GM19023 (cell line): ENCODE data around the gene RAPH1.
A peak's percentile ranks its signal among the peaks of the same experiment; 100 is the strongest.

Source experiments
- ATAC-seq: cut with Tn5 transposase; IDR thresholded peaks from one replicate; pipeline ENCODE4 v1.9.1; 2021; ENCODE audit warnings: mild to moderate bottlenecking, moderate library complexity; ENCODE audit not compliant: unreplicated experiment

Gene RAPH1, protein sequence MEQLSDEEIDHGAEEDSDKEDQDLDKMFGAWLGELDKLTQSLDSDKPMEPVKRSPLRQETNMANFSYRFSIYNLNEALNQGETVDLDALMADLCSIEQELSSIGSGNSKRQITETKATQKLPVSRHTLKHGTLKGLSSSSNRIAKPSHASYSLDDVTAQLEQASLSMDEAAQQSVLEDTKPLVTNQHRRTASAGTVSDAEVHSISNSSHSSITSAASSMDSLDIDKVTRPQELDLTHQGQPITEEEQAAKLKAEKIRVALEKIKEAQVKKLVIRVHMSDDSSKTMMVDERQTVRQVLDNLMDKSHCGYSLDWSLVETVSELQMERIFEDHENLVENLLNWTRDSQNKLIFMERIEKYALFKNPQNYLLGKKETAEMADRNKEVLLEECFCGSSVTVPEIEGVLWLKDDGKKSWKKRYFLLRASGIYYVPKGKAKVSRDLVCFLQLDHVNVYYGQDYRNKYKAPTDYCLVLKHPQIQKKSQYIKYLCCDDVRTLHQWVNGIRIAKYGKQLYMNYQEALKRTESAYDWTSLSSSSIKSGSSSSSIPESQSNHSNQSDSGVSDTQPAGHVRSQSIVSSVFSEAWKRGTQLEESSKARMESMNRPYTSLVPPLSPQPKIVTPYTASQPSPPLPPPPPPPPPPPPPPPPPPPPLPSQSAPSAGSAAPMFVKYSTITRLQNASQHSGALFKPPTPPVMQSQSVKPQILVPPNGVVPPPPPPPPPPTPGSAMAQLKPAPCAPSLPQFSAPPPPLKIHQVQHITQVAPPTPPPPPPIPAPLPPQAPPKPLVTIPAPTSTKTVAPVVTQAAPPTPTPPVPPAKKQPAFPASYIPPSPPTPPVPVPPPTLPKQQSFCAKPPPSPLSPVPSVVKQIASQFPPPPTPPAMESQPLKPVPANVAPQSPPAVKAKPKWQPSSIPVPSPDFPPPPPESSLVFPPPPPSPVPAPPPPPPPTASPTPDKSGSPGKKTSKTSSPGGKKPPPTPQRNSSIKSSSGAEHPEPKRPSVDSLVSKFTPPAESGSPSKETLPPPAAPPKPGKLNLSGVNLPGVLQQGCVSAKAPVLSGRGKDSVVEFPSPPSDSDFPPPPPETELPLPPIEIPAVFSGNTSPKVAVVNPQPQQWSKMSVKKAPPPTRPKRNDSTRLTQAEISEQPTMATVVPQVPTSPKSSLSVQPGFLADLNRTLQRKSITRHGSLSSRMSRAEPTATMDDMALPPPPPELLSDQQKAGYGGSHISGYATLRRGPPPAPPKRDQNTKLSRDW

GRCh38 chr2:203535078-203535783 lies at the start of gene RAPH1:
Gene RAPH1 (minus strand): TSS chr2:203535301. CDS start chr2:203495353, 39,948 bp downstream.
- ATAC-seq = peak; percentile 76

GRCh38 chr2:203584784-203585183 lies 49.7 kb upstream of the RAPH1 start:
- ATAC-seq = no peak

- no peak for ATAC-seq
Measured at GRCh38 chr2:203583701-203584100, 48.6 kb upstream of the RAPH1 start.

DNA sequence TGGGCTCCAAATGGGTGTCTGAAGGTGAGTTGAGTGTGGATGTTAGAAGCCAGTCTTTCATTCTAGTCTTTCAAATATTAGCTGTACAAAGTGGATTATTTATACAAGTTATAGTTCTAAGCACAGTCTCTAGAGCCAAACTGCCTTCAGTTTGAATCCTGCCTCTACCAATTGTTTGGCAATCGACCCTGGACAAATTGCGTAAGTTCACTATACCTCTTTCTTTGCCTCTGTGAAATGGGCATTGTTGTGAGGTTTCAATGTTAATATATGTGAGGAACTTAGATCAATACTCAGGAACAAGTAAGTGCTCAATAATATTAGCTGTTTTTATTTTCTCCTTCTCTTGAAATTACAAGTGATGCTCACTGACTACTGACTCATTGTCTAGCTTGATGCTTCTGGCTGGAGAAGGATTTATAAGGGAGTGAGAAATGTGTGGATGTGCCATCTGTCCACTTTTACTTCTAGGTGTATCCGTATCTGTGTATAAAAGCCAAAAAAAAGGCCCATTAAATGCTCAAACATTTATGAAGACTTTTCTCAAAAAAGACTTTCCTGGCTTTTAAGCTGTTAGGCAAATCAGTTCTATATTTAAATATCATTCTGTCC lies 48.1 kb upstream of the RAPH1 start:
- ATAC-seq = no peak

DNA sequence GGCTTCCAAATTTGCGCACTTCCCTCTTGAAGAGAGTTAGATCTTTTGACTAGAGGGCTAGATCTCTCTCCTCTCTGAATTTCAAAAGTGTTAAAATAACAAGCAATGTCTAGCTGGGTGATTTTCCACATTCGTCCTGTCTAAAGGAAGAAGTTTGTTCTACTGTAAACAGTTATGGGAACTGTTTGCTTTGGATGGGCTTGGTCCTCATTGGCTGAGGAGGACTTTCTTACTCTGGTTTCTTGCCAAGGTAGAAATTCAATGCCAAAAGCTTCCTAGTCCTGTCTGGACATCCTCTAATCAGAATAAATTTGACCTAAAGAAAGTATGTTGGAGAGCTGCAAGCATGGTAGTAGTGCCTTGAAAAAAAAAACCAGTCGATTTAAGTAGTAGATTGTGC lies 47.4 kb upstream of the RAPH1 start:
- ATAC-seq = no peak

- ATAC-seq = no peak
Measured at GRCh38 chr2:203580844-203581243, 45.7 kb upstream of the RAPH1 start.

DNA sequence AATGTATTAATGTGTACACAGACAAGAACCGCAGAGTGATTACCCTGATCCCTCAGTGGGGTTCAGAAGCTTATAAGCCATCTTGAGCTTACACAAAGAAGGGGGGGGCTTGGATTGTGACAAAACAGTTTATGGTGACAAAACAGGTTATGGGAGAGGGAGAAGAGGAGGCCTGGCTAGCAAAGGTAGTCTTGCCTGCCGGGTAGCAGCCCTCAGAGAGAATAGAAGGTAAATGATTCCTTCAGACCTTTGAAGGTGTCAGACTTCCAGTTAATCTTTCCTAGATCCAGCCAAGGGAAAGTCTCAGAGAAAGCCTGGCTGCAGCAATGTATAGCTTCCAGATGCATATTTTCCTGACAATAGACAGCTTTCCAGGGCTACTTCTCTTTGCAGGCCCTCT lies 44.6 kb upstream of the RAPH1 start:
- no peak for ATAC-seq

DNA sequence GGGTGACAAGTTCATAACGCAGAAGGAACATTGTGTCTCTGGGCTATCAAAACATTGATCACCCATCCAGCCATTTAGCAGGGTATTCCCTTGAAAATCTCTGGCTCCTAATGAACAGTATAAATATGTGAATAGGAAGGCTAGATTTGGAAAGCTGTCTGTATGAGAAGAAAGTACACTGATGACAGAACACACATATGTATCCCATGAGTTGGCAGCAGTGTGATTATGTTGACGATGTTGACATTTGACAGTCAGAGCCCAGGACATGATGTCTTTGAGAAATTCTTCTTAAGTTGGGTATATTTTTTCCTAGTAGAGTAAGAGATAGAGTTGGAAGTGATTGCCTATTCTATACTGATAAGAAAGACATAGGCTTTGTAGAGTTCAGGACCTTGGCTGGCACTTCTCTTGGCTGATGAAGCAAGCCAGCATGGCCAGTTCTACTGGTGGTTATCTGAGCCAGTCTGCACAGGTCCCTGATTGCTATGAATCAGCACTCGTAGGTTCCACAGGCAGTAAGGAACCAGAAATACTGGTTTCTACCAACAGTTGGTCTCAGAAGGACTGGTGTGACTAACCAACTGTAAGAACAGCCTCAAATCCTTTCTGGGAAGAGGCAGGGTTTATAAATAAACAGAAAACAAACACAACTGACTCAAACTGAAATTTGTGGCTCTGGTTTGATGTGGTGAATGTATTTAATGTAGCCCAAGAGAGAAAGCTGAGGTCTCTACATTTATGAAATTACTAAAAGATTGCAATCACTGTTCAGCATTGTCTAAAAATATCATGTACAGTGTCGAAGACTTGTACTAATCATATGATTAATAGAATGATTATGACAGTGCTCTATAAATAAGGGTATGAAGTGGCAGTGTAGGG lies 43.9 kb upstream of the RAPH1 start:
- peak; percentile 90 for ATAC-seq

DNA sequence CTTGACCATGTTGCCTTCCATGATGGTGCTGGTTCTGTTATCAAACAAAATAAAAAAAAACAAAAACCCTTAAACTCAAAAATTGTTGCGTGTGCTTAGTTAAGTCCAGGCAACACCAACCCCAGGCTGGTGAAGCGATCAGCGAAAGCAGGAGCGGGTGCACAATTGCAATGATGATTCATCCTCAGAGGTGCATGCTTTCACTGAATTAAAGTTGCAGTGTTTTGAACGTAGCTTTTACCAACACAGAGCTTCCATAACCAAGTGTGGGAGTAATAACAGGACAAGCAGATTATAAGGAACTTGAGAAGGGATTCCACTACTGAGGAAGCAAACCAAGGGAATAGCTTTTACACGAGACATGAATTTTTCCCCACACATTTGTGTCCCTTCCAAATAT lies 39.7 kb upstream of the RAPH1 start:
- ATAC-seq = no peak

- no peak for ATAC-seq
Measured at GRCh38 chr2:203572316-203572715, 37.2 kb upstream of the RAPH1 start.

GRCh38 chr2:203569677-203570316 lies 34.7 kb upstream of the RAPH1 start:
- no peak for ATAC-seq

DNA sequence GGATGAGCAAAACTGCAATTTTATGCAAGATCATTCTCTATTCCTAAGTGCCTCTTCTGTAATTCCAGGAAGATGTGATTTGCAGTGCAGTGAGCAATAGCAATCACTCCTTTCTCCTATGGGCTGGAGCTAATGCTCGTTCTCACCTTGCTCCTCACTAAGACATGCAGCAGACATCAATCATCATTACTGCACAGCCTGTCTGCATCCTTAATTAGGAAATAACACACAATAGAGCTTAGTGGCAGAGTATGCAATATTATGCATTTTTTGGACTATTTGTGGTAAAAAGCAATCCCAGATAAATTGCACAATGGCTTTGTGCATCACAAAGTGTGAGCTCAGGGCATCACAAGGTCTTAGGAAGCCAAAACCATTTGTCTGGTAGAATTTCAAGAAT lies 32.6 kb upstream of the RAPH1 start:
- no peak for ATAC-seq

- no peak for ATAC-seq
Measured at GRCh38 chr2:203566161-203566560, 31.1 kb upstream of the RAPH1 start.

GRCh38 chr2:203565076-203565475 lies 30.0 kb upstream of the RAPH1 start:
- no peak for ATAC-seq

DNA sequence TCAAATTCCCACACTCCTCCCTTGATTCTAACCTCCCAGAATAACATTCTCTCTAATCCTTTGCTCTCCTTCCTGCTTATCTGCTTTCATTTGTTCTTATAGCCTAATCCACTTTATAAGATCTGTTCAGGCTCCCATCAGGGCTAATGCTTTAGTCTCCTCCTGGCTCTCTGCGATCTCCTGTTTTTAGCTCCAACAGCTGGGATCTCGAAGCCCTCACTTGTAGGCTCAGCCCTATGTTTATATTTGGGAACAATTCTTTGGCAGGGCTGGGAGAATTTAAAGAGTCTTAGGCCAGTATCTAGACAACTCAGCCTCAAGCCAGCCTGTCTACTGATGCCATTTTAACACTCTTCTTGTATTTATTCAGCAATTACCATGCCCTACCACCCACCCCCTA lies 27.2 kb upstream of the RAPH1 start:
- ATAC-seq = no peak

DNA sequence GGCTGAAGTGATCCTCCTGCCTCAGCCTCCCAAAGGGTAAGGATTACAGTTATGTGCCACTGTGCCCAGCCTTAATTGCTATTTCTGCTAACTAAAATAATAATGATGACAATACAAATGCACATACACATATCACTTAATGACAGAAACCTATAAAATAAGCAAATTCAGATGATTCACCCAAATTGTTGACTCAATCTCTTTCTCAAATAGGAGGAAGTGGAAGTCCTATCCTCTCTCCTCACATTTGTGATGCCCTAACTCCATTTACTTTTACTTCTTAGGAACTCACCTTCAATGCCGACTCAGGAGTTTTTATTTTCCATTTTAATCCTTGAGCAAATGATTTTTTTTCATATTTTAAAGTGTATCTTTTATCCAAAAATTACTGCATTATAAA lies 24.5 kb upstream of the RAPH1 start:
- no peak for ATAC-seq

DNA sequence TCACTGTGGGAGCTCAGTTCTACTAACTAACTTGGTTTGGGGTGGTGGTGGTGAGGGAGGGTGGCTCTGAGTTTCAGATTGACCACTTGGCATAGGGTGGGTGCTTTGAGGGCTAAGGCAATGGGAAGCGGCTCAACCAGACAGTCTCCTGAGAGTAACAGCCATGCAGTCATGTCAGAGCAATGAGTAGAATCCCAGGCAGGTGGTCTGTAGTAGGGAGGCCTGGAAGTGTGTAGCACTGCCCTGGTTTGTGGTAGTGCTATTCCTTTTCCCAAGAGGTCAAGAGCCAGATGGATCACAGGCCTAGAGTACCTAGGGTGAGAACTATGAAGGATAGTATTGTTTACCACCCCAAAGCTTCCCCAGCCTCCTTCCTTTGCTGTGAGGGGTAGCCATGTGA lies 18.7 kb upstream of the RAPH1 start:
- no peak for ATAC-seq

DNA sequence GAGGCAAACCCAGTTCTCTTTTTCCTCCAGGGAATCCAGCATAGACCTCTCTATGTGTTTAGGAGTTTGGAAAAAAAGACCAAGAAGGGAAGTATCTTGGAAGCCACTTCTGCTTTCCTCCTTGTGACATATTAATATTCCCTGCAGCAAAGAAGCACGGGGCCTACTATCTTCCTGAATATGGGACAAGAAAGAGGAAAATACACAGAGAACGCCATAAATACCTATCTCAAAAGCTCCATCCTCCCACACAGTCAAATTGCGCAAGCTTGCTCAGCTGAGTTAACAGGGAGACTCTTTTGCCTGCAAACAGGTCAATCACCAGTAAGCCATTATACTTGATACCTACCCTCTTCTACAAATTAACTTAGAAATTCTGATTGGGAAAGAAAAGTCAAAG lies 16.7 kb upstream of the RAPH1 start:
- no peak for ATAC-seq

GRCh38 chr2:203550266-203550665 lies 15.2 kb upstream of the RAPH1 start:
- ATAC-seq = no peak
